Duodenal mucosa (tissue), 2 donors: ENCODE results near the gene PHF19.

ENCODE experiments used
- H3K27ac ChIP-seq: one replicate; pipeline ENCODE4 v1.7.0; 2013; ENCODE audit warnings: low read depth, low read length
- H3K27me3 ChIP-seq, 2 donors: one replicate each; pipeline ENCODE4 v1.7.0; 2013; ENCODE audit warnings: low read length in 2 of 2, control low read depth in 1 of 2; ENCODE audit not compliant: insufficient read depth in 2 of 2, control insufficient read depth in 1 of 2
- H3K36me3 ChIP-seq, 2 donors: one replicate each; pipeline ENCODE4 v1.7.0; 2013; ENCODE audit warnings: low read length in 2 of 2, control low read depth in 1 of 2; ENCODE audit not compliant: insufficient read depth in 2 of 2, control insufficient read depth in 1 of 2
- H3K4me1 ChIP-seq, 2 donors: one replicate each; pipeline ENCODE4 v1.7.0; 2013; ENCODE audit warnings: low read length in 2 of 2, control low read depth in 1 of 2; ENCODE audit not compliant: insufficient read depth in 2 of 2, control insufficient read depth in 1 of 2
- H3K4me3 ChIP-seq, 2 donors: one replicate each; pipeline ENCODE4 v1.7.0; 2013; ENCODE audit warnings: low read length in 2 of 2, low read depth in 1 of 2
- H3K9ac ChIP-seq, 2 donors: one replicate each; pipeline ENCODE4 v1.7.0; 2013; ENCODE audit warnings: low read length in 2 of 2, low read depth in 1 of 2
- H3K9me3 ChIP-seq, 2 donors: one replicate each; pipeline ENCODE4 v1.7.0; 2013; ENCODE audit warnings: low read length in 2 of 2, control low read depth in 1 of 2; ENCODE audit not compliant: control insufficient read depth in 1 of 2

PHF19 gene

GRCh38 chr9:120901755-120902568, 25.0 kb upstream of the PHF19 start:
- Histone ChIP-seq H3K36me3 (peaks cover 0 to 5% of the 10 kb centered on the region in 2 donors), H3K27ac (no peak overlapping the region), H3K27me3 (no peaks in the 10 kb centered on the region), H3K4me3 (no peak overlapping the region), H3K4me1 (no peaks in the 10 kb centered on the region), H3K9ac (no peak overlapping the region), H3K9me3 (no peaks in the 10 kb centered on the region)

- H3K4me1 ChIP-seq = peaks cover 0 to 3% of the 10 kb centered on the region in 2 donors
- H3K9ac ChIP-seq = no peak overlapping the region
- peaks cover 0 to 5% of the 10 kb centered on the region in 2 donors for H3K36me3 ChIP-seq
- H3K9me3 ChIP-seq = no peaks in the 10 kb centered on the region
- H3K27ac ChIP-seq = no peak overlapping the region
- H3K27me3 ChIP-seq = no peaks in the 10 kb centered on the region
- H3K4me3 ChIP-seq = no peak overlapping the region
Observed at GRCh38 chr9:120900824-120901223, 23.8 kb upstream of the PHF19 start.

GRCh38 chr9:120899490-120900068, 22.6 kb upstream of the PHF19 start:
- Histone ChIP-seq H3K9ac (no peak overlapping the region), H3K27ac (no peak overlapping the region), H3K36me3 (peaks cover 0 to under 1% of the 10 kb centered on the region in 2 donors), H3K4me1 (peaks cover 0 to 3% of the 10 kb centered on the region in 2 donors), H3K27me3 (no peaks in the 10 kb centered on the region), H3K9me3 (no peaks in the 10 kb centered on the region), H3K4me3 (no peak overlapping the region)

GRCh38 chr9:120898396-120898795, 21.4 kb upstream of the PHF19 start:
- H3K27me3 ChIP-seq = no peaks in the 10 kb centered on the region
- H3K4me1 ChIP-seq = peaks cover 3 to 6% of the 10 kb centered on the region in 2 donors
- H3K9me3 ChIP-seq = no peaks in the 10 kb centered on the region
- no peak overlapping the region for H3K9ac ChIP-seq
- no peak overlapping the region for H3K4me3 ChIP-seq
- no peaks in the 10 kb centered on the region for H3K36me3 ChIP-seq
- H3K27ac ChIP-seq = no peak overlapping the region

- Histone ChIP-seq H3K36me3 (no peaks in the 10 kb centered on the region), H3K27me3 (no peaks in the 10 kb centered on the region), H3K9me3 (no peaks in the 10 kb centered on the region), H3K9ac (no peak overlapping the region), H3K4me1 (peaks cover 17 to 27% of the 10 kb centered on the region in 2 donors), H3K4me3 (no peak overlapping the region), H3K27ac (no peak overlapping the region)
Observed at GRCh38 chr9:120895951-120896350, 19.0 kb upstream of the PHF19 start.

- Histone ChIP-seq H3K9ac (no peak overlapping the region), H3K4me1 (peaks cover 30 to 40% of the 10 kb centered on the region in 2 donors), H3K4me3 (peak overlapping the region in 1 of 2 donors; percentile 21)
Observed at GRCh38 chr9:120894321-120895148, 17.5 kb upstream of the PHF19 start.

GRCh38 chr9:120893611-120894307, 16.8 kb upstream of the PHF19 start:
- peaks cover 30 to 40% of the 10 kb centered on the region in 2 donors for H3K4me1 ChIP-seq
- H3K27ac ChIP-seq = no peak overlapping the region
- no peaks in the 10 kb centered on the region for H3K27me3 ChIP-seq
- no peak overlapping the region for H3K4me3 ChIP-seq
- H3K36me3 ChIP-seq = no peaks in the 10 kb centered on the region
- H3K9me3 ChIP-seq = no peaks in the 10 kb centered on the region
- H3K9ac ChIP-seq = peak overlapping the region in 1 of 2 donors; percentile 4

More at GRCh38 chr9:120894321-120895148, 17.5 kb upstream of the PHF19 start:
- H3K36me3 ChIP-seq = no peaks in the 10 kb centered on the region
- H3K27ac ChIP-seq = no peak overlapping the region
- H3K9me3 ChIP-seq = no peaks in the 10 kb centered on the region
- H3K27me3 ChIP-seq = no peaks in the 10 kb centered on the region

- H3K4me1 ChIP-seq = peaks cover 30 to 40% of the 10 kb centered on the region in 2 donors
- no peak overlapping the region for H3K27ac ChIP-seq
- no peaks in the 10 kb centered on the region for H3K36me3 ChIP-seq
- no peaks in the 10 kb centered on the region for H3K9me3 ChIP-seq
- H3K4me3 ChIP-seq = no peak overlapping the region
- no peaks in the 10 kb centered on the region for H3K27me3 ChIP-seq
- peak overlapping the region in 1 of 2 donors; percentile 4 for H3K9ac ChIP-seq
Observed at GRCh38 chr9:120892748-120893610, 16.0 kb upstream of the PHF19 start.
